ACHN (cell line): ENCODE results near the gene CCDC15.

Source experiments
- DNase-seq: peaks from one replicate; pipeline ENCODE4 v3.0.0-alpha.2; 2015
- in situ Hi-C: cut with HindIII; loops from 2 replicates; pipeline ENCODE4 v1.10.0; 2017; ENCODE audit warnings: low sequenced_read_pairs, low pct_ligation_motif_present, low pct_unique_long_range_greater_than_20kb

Gene CCDC15

GRCh38 chr11:125057693-125058016, 103.7 kb downstream of the CCDC15 start:
- no peak for DNase-seq
- in situ Hi-C loops, result no loop called here

GRCh38 chr11:125061281-125061680, 107.3 kb downstream of the CCDC15 start:
- no peak for DNase-seq
- in situ Hi-C loops, result no loop called here

DNA sequence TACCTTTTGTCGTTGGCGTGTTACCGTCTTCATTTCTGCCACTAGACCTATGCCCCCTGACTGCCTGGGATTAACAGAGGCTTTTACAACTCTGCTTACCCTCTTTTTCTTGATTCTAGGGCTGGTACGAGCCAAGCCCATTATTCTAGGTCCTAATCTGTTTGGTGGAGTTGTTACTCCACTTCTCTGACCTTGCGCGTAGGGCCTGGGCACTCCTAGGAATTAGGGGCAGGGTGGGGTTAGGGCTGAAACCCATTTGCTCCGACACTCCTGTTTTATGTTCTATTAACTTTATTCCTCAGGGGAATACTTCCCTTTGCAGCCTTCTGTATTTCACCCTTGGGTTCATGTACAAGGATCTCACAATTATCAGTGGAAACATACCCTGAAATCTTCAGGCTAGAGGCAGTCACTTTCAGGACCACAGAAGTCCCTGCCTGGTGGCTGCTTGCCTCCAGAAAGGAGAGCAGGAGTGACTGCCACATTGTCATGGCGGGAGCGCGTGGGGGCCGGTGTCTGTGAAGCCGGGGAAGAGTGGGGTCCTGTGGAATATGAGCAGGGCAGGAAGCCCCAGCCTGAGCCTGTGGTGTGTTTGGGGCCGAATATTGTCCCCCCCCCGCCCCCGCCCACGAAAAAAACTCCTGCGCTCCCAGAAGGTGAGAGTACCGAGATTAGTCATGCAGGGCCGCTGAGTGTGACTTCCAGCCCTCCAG, 108.4 kb downstream of the CCDC15 start:
- in situ Hi-C loops, result no loop called here
- DNase-seq, result no peak

GRCh38 chr11:125062931-125063428, 109.0 kb downstream of the CCDC15 start, which contains the start of gene SLC37A2:
SLC37A2 (plus strand) TSS chr11:125063305; CDS start chr11:125063368, 63 bp downstream.
- DNase-seq, result peak; percentile 38
- in situ Hi-C loops, result no loop called here

- in situ Hi-C loops, result no loop called here
- no peak for DNase-seq
Measured at GRCh38 chr11:125063429-125064043, 109.5 kb downstream of the CCDC15 start.

GRCh38 chr11:125064070-125064469, 110.1 kb downstream of the CCDC15 start:
- DNase-seq, result no peak
- in situ Hi-C loops, result no loop called here

DNA sequence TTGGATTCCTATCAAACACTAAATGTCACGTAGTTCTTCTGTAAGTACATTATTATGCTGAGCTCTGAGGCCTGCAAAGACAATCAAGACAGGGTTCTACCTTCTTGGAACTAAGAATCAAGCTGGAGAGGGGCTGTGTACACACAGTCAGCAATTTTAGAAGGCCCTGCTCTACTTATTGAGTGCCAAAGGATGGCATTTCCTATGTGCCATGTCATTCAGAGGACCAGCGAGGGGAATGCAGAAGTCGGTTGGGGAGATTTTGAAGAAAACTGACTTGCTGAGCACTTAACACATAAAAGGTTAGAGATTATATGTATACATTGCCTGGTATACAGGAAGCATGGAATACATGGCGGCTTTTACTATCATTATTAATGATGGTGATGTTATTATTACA, 114.4 kb downstream of the CCDC15 start:
- in situ Hi-C loops, result no loop called here
- DNase-seq, result no peak

DNA sequence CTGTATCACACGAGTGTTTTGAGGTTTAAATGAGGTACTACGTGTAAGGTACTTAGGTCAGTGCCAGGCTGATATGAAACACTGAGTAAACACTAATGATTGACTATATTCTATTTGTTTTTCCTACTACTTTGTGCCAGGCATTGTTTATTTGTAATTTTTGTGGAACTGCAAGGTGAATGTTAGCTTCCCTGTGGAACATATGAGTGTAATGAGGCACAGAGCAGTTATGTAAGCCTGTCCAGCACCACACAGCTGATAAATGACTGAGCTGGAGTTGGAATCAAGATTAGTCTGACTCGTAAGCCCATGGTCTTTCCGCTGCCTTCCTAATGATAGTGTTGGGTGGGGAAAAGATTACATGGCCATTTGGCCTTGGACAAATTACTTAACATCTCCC, 115.0 kb downstream of the CCDC15 start:
- DNase-seq, result no peak
- in situ Hi-C loops, result no loop called here

DNA sequence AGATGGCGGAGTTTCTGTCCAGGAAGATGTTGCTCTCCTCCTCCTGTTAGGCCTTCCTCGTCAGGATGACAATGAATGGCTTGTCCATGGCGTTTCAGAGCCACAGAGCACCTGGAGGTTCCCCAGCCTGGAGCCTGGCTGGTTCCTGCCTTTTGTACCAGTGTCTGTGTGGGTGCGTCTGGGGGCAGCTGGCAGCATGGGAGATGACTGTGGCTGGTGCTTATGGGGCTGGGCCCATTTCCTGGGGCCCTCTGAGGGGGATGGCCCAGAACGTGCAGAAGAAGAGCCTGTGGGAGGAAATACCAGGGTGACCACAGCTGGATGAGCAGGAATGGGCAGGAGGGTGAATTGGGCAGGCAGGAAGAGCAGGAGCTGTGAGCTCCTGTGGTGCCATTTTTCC, 115.8 kb downstream of the CCDC15 start:
- in situ Hi-C loops, result no loop called here

DNA sequence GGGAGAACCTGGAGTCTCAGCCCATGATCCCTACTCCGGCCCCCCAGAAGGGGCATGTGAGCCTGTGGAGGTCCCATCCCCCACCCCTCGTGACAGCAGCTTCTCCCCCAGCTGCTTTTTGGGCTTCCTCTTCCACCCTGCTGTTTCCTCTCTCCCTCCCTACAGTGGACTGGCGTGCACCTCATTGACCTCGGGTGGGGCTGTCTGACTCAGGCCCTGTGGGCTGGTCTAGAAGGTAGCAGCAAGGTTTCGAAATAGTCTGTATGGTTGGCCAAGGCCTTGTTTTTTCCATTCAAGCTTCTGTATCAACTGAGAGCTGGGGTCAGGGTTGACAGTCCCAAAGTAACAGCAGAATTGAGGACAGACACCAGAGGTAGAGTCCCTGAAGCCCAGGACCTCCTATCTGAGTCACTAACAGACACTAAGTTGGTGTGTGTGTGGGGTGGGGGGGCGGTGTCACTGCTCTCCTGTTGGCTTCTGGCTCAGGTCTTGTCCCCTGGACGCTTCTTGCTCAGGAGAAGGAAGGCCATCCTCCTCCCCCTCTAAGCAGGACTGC, 116.8 kb downstream of the CCDC15 start:
- no peak for DNase-seq
- in situ Hi-C loops, result no loop called here

More for the DNA sequence above, 115.8 kb downstream of the CCDC15 start:
- DNase-seq, result no peak

- in situ Hi-C loops, result no loop called here
- DNase-seq, result no peak
Measured at GRCh38 chr11:125071435-125071834, 117.4 kb downstream of the CCDC15 start.

- DNase-seq, result no peak
Measured at GRCh38 chr11:125071846-125072217, 117.8 kb downstream of the CCDC15 start.

DNA sequence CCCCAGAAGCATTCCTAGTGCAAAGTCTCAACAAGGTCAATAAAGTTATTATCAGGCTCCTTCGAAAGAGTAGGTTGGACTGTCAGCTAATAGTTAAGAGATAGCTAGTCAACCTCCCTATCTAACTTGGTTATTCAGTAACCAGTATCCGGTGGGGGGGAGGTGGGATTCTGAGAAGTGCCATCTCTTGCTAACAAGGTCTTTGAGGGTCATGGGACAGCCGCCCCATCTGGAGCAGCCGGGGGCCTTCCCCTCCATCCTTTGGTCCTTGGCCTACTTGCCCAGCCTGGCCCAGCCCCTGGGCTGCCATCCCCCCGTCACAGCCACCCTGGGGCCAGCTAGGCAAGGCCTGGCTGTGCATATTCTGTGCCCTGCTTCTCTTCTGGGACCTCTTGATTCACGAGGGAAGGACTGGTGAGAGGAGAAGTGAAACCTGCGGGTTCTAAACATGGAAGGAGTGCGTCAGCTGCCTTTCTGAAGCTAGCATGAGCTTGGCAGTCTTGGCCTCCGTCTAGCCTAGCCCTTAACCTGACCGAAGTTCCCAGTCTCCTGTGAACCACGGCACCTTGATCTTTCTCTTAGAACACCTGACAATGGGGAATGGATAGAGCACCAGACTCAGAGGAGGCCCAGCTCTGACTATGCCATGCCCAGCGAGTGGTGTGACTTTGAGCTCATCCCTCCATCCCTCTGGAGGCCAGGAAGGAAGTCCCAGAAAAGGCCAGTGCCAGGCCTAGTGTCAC, 118.4 kb downstream of the CCDC15 start:
- in situ Hi-C loops, result no loop called here
- DNase-seq, result no peak

More at GRCh38 chr11:125071846-125072217, 117.8 kb downstream of the CCDC15 start:
- in situ Hi-C loops, result no loop called here

DNA sequence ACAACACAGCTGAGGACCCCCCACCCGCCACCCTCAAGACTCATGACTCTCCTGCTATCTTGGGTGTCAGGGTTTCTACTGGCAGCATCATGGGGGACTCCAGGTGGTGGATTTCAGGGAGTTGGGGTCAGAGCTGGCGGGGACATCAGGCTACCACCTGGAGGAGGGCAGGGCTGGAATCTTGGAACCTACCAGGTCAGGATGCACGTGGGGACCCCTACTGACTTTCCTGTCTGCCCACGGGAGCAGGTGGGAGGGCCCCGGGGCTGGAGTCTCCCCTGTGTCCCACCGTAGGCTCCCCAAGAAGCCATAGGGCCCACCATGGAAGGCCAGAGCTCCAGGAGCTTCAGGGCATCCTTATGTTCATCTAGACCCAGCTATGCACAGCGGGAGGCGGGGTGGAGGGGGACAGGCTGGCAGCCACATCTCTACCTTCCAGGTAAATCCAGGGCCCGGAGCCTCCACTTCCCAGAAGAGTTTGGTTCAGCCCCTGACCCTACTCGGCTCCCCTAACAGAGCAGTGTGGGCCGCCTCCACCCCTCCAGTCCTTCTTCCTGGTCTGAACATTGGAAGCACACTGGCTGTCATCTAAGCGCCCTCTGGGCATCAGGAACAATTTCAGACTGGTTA, 119.1 kb downstream of the CCDC15 start:
- no peak for DNase-seq
- in situ Hi-C loops, result no loop called here

DNA sequence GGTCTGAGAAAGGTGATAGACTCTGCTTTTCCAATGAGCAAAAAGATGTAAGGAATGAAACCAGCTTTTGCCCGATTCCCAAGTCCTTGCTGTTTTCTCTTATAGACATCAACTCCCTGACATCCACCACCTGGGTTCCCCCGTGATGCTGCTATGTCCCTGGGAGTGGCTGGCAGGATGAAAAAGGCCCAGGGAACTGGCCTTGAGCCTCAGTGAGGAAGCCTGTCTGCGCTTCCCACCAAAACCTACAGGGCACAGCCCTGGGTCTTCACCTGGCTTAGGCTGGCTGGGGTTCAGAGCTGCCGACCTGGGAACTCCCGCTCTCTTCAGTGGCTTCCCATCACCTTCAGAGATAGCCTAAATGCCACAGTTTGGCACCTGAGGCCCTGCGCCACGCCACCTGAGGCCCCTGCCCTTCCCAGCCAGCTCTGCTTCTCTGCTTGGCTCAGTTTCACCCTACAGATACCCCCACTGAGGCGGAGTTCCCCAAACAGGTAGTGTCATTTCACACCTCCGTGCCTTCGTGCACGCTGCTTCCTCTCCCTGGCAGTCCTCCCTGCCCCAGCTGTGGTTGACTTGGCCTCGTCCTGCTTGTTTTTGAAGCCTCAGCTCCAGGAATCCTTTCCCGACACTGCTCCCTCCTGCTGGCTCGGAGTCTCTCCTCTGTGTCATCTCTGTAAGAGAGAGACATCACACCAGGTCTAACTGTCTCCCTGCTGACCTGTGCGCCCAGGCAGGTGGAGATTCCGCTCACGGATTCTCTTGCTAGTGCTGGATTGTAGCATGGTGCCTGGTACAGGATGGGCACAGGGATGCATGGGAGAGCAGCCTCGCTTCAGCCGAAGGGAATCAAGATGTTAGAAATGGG, 119.8 kb downstream of the CCDC15 start:
- in situ Hi-C loops, result no loop called here
- DNase-seq, result no peak

DNA sequence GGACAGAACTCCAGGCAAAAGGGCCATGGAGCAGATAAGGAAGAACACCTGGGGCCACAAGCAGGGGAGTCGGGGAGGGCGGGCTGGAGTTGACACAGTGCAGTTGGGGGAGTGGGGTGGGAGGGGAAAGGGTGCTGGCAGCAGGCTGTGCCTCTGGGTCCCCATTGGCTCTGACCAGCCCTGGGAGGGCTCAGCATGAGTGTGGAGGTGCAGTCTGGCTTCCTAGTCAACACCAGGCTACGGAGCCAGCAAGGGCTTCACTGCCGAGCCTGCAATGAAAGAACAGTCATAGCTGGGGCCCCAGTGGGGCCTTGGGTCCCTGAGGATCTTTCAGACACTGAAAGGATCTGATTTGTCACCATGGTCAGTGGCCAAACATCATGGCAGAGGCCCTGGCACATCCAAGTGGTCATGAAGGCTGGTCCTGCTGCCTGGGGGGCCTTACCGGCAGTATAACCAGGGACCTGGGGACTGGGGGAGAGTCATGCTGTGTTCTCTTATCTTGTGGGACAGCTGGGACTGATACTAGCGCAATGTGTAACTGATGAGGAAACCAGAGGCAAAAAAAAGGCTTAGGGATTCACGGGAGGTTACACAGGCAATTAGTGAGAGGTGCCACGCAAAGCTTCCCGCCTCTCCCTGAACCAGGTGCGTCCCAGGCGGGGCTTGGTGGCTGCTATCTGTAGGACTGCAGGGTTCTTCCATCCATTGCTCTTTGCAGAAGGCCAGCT, 120.7 kb downstream of the CCDC15 start:
- DNase-seq, result no peak
- in situ Hi-C loops, result no loop called here

GRCh38 chr11:125075242-125075625, 121.2 kb downstream of the CCDC15 start:
- no peak for DNase-seq
- in situ Hi-C loops, result no loop called here
